Measurements from ENCODE around the gene ZFP92.

DNA sequence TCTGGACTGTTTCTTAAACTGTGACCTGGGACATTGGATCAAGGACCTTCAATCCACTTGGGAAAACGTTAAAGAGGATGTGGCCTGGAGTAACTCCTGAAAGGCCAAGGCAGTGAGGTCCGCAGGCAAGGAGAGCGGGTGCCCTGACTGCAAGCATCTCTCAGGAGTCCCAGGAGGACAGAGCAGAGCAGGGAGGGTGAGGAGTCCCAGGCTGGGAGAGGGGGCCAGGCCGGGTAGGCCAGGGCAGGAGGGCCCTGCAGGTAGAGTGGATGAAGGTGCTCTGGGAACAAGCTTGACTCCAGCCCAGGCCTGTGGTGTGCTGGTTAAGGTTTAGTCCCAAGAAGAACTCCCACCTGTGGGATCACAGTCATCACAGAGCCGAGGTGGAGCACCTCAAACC is 23.9 kb upstream of the ZFP92 start:
- TF ChIP-seq, protein P1, sequence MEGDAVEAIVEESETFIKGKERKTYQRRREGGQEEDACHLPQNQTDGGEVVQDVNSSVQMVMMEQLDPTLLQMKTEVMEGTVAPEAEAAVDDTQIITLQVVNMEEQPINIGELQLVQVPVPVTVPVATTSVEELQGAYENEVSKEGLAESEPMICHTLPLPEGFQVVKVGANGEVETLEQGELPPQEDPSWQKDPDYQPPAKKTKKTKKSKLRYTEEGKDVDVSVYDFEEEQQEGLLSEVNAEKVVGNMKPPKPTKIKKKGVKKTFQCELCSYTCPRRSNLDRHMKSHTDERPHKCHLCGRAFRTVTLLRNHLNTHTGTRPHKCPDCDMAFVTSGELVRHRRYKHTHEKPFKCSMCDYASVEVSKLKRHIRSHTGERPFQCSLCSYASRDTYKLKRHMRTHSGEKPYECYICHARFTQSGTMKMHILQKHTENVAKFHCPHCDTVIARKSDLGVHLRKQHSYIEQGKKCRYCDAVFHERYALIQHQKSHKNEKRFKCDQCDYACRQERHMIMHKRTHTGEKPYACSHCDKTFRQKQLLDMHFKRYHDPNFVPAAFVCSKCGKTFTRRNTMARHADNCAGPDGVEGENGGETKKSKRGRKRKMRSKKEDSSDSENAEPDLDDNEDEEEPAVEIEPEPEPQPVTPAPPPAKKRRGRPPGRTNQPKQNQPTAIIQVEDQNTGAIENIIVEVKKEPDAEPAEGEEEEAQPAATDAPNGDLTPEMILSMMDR (conservative IDR thresholded peaks at IDR 0.05 in 1 of 2, IDR thresholded peaks at IDR 0.05 in 1 of 2; ENCODE audit: low read depth in 1 of 2, low read length in 2 of 2): no peak
- TF ChIP-seq EZH2 (IDR thresholded peaks at IDR 0.05; ENCODE audit: low read length, missing control alignments): no peak
